IPS DF 6.9 (cell line): ENCODE data around the gene ATP6V0C.
A peak's percentile ranks its signal among the peaks of the same experiment; 100 is the strongest.

Experiments used
- DNase-seq: peaks from one replicate; pipeline ENCODE4 v3.0.0-alpha.2; 2013; ENCODE audit warnings: low read depth, low spot score
- H3K27ac ChIP-seq: one replicate; pipeline ENCODE4 v1.5.1; 2013; ENCODE audit warnings: low read length, control low read depth
- H3K27me3 ChIP-seq: 2 replicates; pipeline ENCODE4 v1.6.1; 2013; ENCODE audit warnings: mild to moderate bottlenecking, low read length; ENCODE audit not compliant: control insufficient read depth, insufficient read depth
- H3K36me3 ChIP-seq: 2 replicates; pipeline ENCODE4 v1.6.1; 2013; ENCODE audit warnings: low read length; ENCODE audit not compliant: control insufficient read depth, insufficient read depth
- H3K4me1 ChIP-seq: 2 replicates; pipeline ENCODE4 v1.6.1; 2013; ENCODE audit warnings: low read length; ENCODE audit not compliant: control insufficient read depth, insufficient read depth
- H3K4me3 ChIP-seq: 2 replicates; pipeline ENCODE4 v1.5.1; 2013; ENCODE audit warnings: mild to moderate bottlenecking, low read length
- H3K9me3 ChIP-seq: 2 replicates; pipeline ENCODE4 v1.6.1; 2013; ENCODE audit warnings: low read length, inconsistent platforms; ENCODE audit not compliant: control insufficient read depth, insufficient read depth
- WGBS: extraction: QIAGEN DNeasy Blood & Tissue Kit; methylation state at CpG from one replicate; pipeline ENCODE4 v1.1.7; 2013; ENCODE audit warnings: mixed read lengths, missing lambda C conversion rate; ENCODE audit not compliant: insufficient read length, insufficient coverage; 5-methylcytosine and 5-hydroxymethylcytosine counted together

Gene ATP6V0C

DNA sequence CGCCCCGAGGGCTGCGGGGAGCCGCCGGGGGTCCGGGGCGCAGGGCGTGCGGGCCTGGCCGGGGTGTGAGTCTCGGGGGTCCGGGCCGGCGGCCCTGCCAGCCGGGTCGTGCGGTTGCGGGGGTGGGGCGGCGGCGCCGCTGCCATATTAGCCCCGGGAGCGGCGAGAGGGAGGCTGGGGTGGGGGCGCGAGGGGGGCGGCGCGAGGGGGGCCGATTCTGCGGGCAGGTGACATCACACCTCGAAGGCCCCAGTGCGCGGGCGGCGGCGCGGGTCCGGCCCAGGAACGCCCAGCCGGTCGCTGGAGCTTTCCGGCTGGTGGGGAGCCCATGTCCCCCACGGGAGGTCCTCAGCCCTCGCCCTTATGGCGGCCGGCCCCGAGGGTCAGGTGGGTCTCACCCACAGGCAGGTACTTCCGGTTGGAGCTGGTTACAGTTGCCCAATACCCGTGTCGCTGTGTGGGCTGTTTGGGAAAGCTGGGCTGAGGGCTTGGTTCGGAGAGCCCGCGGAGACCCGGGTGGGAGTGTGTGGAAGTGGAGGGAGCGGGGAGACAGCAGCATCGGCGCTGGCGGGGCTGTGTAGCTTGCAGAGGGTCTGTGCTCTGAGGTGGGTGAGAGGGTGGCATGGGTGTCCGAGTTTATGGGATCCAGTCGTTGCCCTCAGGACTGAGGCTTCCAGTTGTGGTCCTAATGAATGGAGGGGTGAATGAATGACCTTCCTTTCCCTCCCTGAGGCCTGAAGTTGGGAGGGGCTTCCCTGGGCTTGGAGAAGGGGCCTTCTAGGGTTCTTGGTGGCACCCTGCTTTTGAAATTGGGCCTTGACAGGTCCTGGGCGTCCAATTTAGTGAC, 804 bp downstream of the ATP6V0C start:
- H3K9me3 ChIP-seq, result no peaks in the 10 kb centered on the region
- peak overlapping the region; percentile 97 for H3K4me3 ChIP-seq
- H3K4me1 ChIP-seq, result peaks cover 10% of the 10 kb centered on the region
- no peaks in the 10 kb centered on the region for H3K27me3 ChIP-seq
- H3K27ac ChIP-seq, result no peak overlapping the region
- no peak for DNase-seq
- H3K36me3 ChIP-seq, result no peaks in the 10 kb centered on the region
- no CpG with 5 or more reads among the region's 63 CpGs for WGBS

GRCh38 chr16:2515180-2515851, 1.6 kb downstream of the ATP6V0C start:
- WGBS, result no CpG with 5 or more reads among the region's 14 CpGs
- Histone ChIP-seq H3K27ac (no peak overlapping the region), H3K27me3 (no peaks in the 10 kb centered on the region), H3K36me3 (no peaks in the 10 kb centered on the region), H3K4me3 (peak overlapping the region; percentile 97; the same call in 1 of the 2 replicates), H3K9me3 (no peaks in the 10 kb centered on the region), H3K4me1 (peaks cover 10% of the 10 kb centered on the region)
- no peak for DNase-seq

- Histone ChIP-seq H3K4me3 (no peak overlapping the region), H3K4me1 (peaks cover 10% of the 10 kb centered on the region), H3K9me3 (no peaks in the 10 kb centered on the region), H3K27ac (no peak overlapping the region), H3K36me3 (no peaks in the 10 kb centered on the region), H3K27me3 (no peaks in the 10 kb centered on the region)
- no CpG with 5 or more reads among the region's 11 CpGs for WGBS
- no peak for DNase-seq
Observed at GRCh38 chr16:2516391-2517240, 2.9 kb downstream of the ATP6V0C start.

DNA sequence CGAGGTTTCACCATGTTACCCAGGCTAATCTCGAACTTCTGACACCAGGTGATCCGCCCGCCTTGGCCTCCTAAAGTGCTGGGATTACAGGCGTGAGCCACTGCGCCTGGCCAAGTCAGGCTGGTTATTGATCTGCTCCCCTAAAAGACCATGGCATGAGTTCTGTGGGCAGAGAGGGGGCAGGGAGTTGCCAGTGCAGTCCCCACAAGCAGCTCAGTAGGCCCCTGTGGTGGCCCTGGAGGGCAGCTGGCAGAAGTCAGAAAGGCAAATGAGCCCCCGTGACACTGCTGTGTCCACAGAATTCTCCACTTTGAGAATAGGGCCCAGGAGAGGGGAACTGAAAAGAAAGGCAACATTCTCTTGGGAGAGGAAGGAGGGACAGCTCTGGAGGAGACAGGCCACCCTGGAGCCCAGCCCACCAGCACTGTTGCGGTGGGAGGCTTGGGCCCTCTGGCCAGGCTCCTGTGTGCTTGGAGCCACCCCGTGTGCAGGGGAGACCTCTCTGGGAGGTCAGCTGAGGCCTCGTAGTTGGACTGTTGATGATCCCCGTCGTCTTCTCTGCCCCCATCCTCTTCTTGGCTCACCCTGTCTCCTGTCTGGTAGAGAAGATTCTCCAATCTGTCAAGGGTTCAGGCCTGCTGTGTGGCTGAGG, 4.3 kb downstream of the ATP6V0C start:
- H3K36me3 ChIP-seq, result no peaks in the 10 kb centered on the region
- no peaks in the 10 kb centered on the region for H3K27me3 ChIP-seq
- no peaks in the 10 kb centered on the region for H3K9me3 ChIP-seq
- no CpG with 5 or more reads among the region's 12 CpGs for WGBS
- H3K27ac ChIP-seq, result no peak overlapping the region
- H3K4me3 ChIP-seq, result no peak overlapping the region
- no peak for DNase-seq
- H3K4me1 ChIP-seq, result peaks cover 5% of the 10 kb centered on the region; the same call in 1 of the 2 replicates

DNA sequence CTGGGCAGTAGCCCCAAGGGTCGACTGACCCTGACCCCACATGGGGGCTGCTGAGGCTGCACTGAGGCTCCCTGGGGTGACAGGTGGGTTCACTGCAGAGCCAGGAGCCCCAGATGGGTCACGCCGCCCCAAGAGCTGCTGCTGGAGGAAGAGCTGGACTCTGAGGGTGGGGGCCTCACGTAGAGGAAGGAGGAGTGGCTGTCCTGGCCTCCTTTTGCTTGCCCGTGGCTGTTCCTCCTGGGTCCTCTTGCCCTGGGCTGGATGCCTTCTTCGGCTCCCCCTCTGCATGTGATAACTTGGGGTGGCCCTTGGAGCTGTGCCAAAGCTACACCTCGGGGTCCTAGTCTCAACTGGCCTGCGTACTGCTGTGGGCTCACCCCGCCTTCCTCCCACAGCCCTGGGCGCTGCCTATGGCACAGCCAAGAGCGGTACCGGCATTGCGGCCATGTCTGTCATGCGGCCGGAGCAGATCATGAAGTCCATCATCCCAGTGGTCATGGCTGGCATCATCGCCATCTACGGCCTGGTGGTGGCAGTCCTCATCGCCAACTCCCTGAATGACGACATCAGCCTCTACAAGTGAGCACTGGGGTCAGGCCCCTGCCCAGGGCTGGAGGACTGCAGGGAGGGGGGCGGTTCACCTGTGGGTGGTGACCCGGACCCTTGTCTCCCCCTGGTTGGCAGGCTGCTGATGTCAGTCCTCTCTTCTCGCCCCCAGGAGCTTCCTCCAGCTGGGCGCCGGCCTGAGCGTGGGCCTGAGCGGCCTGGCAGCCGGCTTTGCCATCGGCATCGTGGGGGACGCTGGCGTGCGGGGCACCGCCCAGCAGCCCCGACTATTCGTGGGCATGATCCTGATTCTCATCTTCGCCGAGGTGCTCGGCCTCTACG, 5.3 kb downstream of the ATP6V0C start:
- Histone ChIP-seq H3K4me3 (no peak overlapping the region), H3K27ac (no peak overlapping the region), H3K27me3 (no peaks in the 10 kb centered on the region), H3K36me3 (no peaks in the 10 kb centered on the region), H3K4me1 (peaks cover 5% of the 10 kb centered on the region; the same call in 1 of the 2 replicates), H3K9me3 (no peaks in the 10 kb centered on the region)
- WGBS, result no CpG with 5 or more reads among the region's 39 CpGs
- DNase-seq, result no peak

- no peak overlapping the region; the same call in 1 of the 2 replicates for H3K4me3 ChIP-seq
- H3K27me3 ChIP-seq, result no peaks in the 10 kb centered on the region
- H3K4me1 ChIP-seq, result 0 out of 2 replicates have a peak, but pooled peaks cover 5% of the 10 kb centered on the region
- H3K27ac ChIP-seq, result no peak overlapping the region
- WGBS, result no CpG with 5 or more reads among the region's 22 CpGs
- no peaks in the 10 kb centered on the region for H3K36me3 ChIP-seq
- no peaks in the 10 kb centered on the region for H3K9me3 ChIP-seq
- DNase-seq, result no peak
Observed at GRCh38 chr16:2519711-2520080, 5.9 kb downstream of the ATP6V0C start.

- H3K4me3 ChIP-seq, result peak within 1 kb of the TSS; percentile 67
- no peak within 1 kb of the TSS for H3K27ac ChIP-seq
- DNase-seq, result no peak
- no CpG with 5 or more reads among the region's 83 CpGs for WGBS
- 0 out of 2 replicates have a peak, but pooled peaks cover 2% of the 10 kb centered on the region for H3K4me1 ChIP-seq
- no peaks in the 10 kb centered on the region for H3K27me3 ChIP-seq
- H3K36me3 ChIP-seq, result no peaks in the 10 kb centered on the region; the same call in 1 of the 2 replicates
- no peaks in the 10 kb centered on the region for H3K9me3 ChIP-seq
Observed at GRCh38 chr16:2520097-2520783, 6.5 kb downstream of the ATP6V0C start, which contains the start of gene AMDHD2. Gene AMDHD2 (plus strand): TSS chr16:2520371. CDS start chr16:2520459, 88 bp downstream.

DNA sequence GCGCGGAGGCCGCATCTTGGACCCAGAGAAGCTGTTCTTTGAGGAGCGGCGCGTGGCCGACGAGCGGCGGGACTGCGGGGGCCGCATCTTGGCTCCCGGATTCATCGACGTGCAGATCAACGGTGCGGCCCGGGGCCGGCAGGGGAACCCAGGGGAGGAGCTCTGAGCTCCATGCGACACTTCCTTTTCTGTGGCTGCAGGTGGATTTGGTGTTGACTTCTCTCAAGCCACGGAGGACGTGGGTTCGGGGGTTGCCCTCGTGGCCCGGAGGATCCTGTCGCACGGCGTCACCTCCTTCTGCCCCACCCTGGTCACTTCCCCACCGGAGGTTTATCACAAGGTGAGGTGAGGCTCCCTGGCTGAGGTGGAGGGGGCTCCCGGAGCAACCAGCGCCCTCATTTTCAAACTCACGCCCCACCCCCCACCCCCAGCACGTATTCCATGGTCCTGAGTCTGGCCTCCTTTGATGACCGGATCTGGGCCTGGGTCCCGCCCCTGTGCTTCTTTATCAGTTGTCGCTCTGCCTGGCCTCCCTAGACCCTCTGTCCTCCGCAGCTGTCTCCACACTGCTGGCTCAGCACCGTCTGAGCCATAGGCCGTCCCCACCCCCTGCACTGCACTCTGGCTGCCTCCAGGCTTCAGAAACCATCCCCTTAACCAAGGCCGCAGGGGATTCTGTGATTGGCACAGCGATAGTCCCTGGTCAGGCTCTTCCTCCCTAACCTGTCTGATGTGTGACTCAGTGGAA, 7.2 kb downstream of the ATP6V0C start:
- H3K27me3 ChIP-seq, result no peaks in the 10 kb centered on the region
- no peak overlapping the region for H3K27ac ChIP-seq
- peak overlapping the region; percentile 67 for H3K4me3 ChIP-seq
- no peaks in the 10 kb centered on the region for H3K9me3 ChIP-seq
- WGBS, result no CpG with 5 or more reads among the region's 41 CpGs
- H3K4me1 ChIP-seq, result 0 out of 2 replicates have a peak, but pooled peaks cover 1% of the 10 kb centered on the region
- peaks cover under 1% of the 10 kb centered on the region; the same call in 1 of the 2 replicates for H3K36me3 ChIP-seq
- DNase-seq, result no peak
